Body of pancreas (tissue), 4 donors: Measurements from ENCODE around the gene SLITRK4.

Experiments
- CTCF ChIP-seq, 7 experiments: fragments of 450-650 bp in 4 of 7; fragments of 200-600 bp in 3 of 7; sonication (generic) in 3 of 7; IDR thresholded peaks; one replicate each; pipeline ENCODE4 v1.5.1; 2016 to 2019; ENCODE audit warnings: antibody characterized with exemption in 7 of 7
- POLR2A ChIP-seq, 3 donors: fragments of 450-650 bp; IDR thresholded peaks; one replicate each; pipeline ENCODE4 v1.6.1; 2016; ENCODE audit warnings: antibody characterized with exemption in 3 of 3, mild to moderate bottlenecking in 2 of 3

- no peak for TF ChIP-seq POLR2A (IDR thresholded peaks at IDR 0.05)
- no peak for TF ChIP-seq CTCF (IDR thresholded peaks at IDR 0.05)
These were observed 2.2 kb downstream of the SLITRK4 start for GRCh38 chrX:143633461-143634308.
